Stimulated activated CD8-positive, alpha-beta memory T cell treated with anti-CD3 and anti-CD28 coated beads, Interleukin-2, amount 100 ng/mL, for 1 hour (primary cell): ENCODE data around the gene GNB1L.

Source experiments
- DNase-seq, 2 donors: peaks; one replicate each; pipeline ENCODE4 v3.0.0-alpha.2; 2020; ENCODE audit warnings: low read depth in 2 of 2

Gene GNB1L

GRCh38 chr22:19823191-19823901 is 31.3 kb downstream of the GNB1L start:
- no peak for DNase-seq

- DNase-seq: no peak
Observed at GRCh38 chr22:19822301-19823117, 32.2 kb downstream of the GNB1L start.

GRCh38 chr22:19821523-19822300 is 33.0 kb downstream of the GNB1L start:
- no peak for DNase-seq

GRCh38 chr22:19820880-19821522 is 33.7 kb downstream of the GNB1L start:
- no peak for DNase-seq

DNA sequence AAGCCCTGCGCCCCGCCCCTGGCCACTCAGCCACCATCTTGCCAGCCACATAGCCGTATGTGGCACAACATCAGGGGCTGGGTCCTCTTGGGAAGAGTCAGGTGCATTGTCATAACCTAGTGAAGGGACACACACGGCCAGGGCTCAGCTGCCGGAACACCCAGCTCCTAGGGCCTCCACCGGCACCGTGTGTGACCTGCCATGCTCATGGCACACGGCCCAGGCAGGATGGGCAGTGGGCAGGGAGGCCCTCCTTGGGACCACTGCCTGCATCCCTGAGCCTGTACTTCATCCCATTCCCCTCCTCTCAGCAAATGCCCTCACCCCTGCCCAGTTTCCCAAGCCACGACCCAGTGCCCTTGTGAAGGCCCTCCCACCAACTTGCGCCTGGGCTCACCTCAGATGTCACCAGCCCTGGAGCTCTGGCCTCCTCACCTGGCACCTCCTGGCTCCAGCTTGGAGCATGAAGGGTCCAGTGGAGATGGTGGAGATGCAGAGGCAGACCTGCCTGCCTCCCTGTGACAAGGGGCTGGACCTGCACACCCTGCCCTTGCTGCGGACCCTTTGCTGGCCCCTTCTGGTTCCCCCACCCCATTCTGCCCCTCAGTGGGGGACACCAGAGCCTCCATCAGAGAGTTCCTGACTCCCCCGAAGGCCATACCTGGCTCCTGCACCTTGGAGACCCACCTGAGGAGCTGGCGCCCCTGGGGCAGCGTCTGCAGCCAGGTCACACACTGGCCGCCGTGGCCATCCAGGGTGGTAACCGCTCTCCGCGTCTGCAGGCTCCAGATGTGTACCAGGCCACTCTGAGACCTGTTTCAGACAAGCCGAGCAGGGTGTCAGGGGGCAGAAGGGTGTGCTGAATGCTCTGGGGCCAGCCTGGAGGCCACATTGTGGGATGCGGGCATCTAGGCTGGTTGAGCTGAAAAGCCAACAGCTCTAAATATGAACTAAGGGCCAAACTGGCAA is 34.5 kb downstream of the GNB1L start:
- DNase-seq: no peak

- no peak for DNase-seq
Observed at GRCh38 chr22:19819208-19819910, 35.3 kb downstream of the GNB1L start.

DNA sequence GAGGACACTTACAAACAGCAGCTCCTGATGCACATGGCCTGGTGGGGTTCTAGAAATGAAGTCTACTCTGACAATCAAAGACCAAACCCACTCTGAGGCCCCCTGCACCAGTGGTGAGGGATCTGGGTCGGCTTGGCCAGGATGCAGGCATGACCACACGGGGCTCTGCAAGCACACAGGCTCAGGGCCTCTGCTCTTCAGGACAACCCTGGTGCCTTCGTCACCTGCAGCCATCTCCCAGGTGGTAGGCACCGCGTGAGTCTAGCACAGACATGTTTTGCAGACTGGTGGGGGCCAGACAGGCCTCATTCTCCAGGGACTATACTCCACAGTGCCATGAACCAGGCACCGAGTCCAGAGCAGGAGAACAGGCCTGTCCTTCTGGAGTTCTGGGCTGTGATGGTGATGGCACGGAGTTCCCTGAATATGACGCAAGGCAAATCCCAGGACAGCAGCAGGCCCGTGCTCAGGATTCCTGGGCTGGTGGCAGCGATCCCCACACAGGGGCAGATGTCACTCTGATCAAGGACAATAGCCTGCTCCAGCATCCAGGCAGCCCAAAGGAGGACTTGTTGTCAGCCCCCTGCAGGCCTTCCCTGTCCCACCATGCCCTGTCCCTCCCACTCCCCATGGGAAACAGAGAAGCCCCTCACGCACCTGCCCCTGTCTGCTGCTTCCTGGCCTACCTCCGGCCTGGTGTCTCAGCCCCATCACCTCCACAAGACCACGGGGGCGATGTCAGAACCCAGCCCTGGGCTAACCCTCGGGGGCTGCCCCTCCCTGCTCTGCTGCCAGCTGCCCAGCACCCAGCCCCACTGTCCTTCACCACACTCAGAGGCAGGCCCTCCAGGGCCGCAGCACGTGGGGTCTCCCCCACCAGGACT is 36.1 kb downstream of the GNB1L start:
- no peak for DNase-seq

DNA sequence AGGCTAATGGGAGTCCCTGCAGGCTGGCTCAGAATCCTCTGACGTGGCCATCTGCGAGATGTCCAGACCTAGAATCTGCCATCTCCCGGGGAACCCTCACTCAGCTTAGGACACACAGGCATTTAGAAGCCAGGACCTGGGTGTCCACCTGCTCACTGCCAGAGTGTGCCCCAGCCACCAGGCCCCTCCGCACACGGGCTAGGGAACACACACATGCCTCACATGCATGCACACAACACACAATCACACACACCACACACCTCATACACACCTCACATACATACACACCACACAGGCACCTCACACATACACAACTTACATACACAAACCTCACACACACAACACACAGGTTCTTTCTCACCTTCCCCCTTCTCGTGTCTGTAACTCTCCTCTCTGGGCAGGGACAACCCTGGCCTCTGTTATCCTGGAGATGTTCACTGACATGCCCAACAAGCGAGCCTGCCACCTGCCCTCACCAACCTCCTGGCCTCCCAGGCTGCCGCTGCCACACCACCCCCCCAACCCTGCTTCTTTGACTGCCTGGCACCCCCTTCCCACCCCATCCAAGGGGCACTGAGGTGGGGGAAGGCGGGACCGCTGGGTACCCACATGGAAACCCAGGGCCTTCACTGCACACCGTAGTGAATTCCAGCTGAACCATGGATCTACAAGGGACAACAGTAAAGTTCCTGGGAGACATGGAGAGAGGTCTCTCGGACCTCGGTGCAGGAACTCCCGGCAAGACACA is 38.1 kb downstream of the GNB1L start:
- no peak for DNase-seq

DNA sequence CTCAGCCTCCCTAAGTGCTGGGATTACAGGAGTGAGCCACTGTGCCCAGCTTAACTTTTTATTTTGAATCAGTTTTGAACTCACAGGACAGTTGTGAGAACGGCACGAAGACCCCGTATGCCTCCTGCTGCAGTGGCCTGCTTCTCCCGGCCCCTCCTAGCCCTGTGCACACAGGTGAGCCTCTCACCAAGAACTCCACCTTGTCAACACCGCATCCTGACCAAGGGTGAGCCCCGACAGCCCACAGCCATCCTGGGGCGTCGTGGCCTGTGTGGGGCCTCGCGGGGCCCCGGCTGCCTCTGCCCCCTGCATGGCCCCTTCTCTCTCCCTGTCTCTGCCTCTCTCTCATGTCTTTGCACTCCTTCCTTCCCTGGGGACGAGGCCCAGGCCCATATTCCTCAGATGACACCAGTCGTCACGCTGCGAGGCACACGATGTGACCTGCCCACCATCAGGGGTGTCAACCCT is 38.8 kb downstream of the GNB1L start:
- no peak for DNase-seq

DNA sequence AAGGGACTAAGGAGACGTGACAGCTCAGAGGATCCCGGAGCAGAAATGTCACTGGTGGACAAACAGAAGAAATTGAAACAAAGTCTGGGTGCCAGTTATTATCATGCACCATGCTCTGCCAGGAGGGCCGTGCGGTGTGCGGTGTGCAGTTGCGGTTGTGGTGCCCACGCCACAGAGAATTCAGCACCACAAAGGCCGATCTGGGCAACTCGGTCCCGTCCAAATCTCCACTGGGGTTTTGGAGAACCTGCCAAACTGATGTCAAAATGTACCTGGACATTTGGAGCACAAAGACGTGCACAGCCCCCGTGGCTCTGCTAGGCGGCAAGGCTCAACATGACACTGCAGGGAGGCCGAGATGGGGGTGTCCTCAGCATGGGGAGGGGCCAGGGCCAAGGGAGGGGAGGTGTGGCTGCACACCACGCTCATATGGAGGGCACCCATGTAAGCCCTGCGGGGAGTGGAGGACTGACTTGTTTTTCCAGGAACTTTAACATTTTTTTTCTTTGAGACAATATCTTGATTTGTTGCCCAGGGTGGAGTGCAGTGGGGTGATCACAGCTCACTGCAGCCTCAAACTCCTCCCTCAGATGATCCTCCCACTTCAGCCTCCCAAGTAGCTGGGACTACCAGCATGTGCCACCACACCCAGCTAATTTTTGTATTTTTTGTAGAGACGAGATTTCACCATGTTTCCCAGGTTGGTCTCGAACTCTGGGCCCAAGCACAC is 39.4 kb downstream of the GNB1L start:
- no peak for DNase-seq

DNA sequence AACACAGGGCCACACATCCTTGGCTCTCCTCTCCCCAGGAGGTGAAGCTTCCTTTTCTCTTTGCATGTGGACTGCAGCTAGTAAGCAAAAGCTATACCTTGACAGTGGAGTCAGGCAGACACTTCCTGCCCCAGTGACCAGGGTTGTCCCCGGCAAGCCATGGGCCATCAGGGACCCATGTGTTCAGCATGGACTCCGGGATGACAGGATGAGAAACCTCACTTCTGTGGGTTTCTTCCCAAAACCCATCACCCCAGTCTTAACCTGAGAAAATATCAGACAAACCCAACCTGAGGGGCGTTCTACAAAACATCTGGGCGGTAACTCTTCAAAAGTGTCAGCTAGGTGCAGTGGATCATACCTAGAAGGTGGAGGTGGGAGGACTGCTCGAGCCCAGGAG is 40.2 kb downstream of the GNB1L start:
- DNase-seq: no peak

- no peak for DNase-seq
Observed at GRCh38 chr22:19812910-19813309, 41.8 kb downstream of the GNB1L start.

- DNase-seq: no peak
Observed at GRCh38 chr22:19811811-19812771, 42.6 kb downstream of the GNB1L start.

- DNase-seq: no peak
Observed at GRCh38 chr22:19811211-19811621, 43.5 kb downstream of the GNB1L start.

DNA sequence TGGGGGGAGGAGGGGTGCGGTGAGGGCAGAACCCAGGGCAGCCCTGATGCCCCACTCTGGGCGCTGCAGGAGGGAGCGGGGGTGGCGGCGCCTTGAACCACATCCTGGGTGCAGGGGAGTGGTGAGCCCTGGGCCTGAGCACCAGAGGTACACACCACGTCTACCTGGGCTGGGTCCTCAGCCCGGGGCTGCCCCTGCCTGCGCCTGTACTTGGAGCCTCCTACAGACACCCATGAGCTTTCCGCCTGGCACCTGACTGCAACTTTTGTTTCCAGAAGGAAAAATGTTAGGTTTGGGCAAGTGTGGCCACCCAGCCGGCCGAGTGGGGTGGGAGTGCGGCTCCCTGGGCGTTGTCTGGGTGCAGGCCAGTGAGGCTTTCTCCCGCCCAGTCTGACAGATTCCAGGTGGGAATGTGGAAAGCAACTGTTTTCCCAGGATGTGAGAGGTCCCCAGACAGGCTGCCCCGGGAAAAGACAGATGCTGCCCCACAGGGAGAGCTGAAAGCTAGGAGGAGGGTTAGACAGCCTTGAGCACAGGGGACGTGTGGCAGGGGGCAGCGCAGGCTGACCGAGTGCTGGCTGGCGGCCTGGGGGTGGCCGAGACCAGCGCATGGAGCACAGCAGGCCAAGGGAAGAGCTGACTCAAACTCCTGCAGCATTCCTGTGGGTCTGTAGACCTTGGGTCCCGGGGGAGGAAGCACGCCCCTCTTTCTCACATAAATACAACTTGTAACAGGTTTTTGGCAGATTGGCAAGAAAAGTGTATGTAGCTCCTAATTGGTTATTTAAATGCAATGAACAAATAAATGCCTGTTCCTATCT is 44.1 kb downstream of the GNB1L start:
- no peak for DNase-seq

GRCh38 chr22:19809741-19810140 is 44.9 kb downstream of the GNB1L start:
- DNase-seq: no peak
